NCI-H2081 (cell line): ENCODE results near the gene FGF21.
A peak's percentile ranks its signal among the peaks of the same experiment; 100 is the strongest.

Source experiments
- DNase-seq, 2 experiments: peaks; one replicate each; lab custom pipeline; 2025; lab: John Stamatoyannopoulos, UW

The FGF21 gene

DNA sequence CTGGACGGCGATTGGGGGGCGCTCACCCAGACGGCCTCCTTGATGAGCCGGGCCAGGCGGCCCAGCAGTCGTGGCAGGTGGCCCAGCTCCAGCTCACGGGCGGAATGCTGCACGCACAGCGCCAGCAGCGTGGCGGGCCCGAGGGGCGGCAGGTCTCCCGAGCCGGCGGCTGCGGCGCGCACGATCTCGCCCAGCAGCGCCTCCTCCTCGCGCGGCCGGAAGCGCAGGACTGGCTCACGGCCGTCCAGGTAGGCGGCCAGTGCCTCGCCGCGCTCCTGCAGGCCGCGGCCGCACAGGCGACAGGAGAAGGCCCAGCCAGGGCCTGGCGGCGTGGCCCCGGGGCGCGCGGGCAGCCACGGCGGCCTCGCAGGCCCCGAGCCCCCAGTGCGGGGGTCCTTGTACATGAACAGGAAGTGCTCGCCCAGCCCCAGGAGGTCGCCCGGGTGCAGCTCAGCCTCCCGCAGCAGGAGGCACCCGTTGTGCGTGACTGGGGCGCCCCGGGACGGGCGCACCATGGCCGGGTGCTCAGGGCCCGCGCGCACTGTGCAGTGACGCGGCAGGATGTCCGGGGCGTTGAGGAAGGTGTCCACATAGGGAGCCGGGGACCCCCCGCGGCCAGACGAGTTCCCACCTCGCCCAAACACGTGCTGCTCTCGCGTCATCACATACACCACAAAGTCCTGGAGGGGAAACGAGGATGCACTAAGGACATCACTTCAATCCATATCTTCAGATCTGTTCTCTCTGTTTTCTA is 26.2 kb upstream of the FGF21 start:
- DNase-seq, result no peak

DNA sequence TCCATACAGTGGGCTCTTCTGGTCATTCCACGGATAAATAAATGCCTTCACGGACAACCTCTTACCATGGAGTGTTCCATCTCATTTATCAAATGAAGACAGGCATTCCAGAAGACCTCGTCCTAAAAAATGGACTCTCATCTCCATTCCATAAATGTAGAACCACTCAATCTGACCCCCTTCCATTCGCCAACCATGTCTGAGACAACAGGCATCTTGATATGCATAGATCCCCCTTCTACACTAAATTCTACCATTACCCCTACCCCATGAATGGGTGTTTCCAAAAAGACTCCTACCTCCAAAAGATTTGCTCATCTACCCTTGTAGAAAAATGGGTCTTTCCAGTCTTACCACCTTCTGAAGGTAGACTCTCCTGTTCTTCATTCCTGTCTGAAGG is 23.9 kb upstream of the FGF21 start:
- DNase-seq, result no peak

DNA sequence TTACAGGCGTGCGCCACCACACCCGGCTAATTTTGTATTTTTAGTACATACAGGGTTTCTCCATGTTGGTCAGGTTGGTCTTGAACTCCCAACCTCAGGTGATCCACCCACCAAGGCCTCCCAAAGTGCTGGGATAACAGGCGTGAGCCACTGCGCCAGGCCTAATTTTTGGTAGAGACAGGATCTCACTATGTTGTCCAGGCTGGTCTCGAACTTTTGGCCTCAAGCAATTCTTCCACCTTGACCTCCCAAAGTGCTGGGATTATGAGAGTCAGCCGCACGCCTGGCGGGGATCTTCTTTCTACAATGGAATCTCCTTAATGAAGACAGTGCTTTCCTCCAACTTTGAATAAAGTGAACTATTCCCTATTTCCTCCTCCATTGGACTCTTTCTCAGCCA is 20.7 kb upstream of the FGF21 start:
- no peak for DNase-seq

DNA sequence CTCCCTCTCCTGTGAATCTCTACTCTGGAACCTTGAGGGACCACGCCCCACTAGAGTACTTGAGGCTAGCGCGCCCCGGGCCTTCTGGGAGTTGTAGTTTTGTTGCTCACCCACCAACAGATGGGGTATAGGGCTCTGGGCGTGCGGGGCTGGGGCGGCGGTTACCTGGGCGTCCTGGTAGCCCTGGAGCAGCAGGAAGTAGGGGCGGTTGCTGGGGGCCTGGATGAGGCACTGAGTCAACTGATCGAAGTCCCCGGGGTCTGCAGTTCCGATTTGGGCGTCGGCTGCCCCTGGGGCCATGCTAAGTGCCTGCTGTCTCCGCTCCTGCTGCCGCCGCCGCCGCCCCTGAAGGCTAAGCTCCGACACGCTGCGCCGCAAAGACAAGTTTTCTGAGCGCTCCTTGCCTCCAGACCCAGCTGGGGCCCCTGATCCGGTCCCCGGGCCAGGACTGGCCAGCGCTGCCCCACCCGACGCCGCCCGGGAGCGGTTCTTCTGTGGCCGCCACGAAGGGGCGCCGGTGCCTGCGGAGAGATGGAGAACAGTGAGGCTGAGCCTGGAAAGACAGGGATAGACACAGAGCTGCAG is 20.2 kb upstream of the FGF21 start:
- DNase-seq, result no peak

DNA sequence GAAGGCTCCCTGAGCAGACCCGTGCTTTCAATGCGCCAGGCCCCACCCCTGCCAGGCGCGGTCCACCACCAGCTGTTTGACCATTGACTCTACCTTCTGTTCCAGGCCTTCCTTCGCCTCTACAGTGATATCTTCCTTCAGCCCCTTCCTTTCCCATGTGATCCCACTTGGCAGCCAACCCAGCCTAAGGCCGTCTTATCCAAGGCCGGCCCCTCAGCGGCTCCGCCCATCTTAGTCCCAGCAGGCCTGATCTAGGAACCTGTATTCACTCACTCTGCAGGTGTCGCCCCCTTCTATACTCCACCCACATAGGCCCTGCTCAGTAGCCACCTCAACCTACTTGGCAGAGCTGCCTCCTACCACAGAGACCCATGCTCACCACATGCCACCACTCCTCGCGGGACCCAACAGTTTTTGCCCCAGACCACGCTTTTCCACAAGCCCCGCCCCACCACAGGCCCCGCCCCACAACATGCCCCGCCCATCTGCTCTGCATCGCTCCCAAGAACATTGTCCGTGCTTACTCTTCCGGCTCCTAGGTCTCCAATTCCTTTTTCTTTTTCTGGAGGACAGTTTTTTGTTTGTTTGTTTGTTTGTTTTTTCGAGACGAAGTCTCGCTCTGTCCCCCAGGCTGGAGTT is 17.8 kb upstream of the FGF21 start:
- DNase-seq, result no peak

DNA sequence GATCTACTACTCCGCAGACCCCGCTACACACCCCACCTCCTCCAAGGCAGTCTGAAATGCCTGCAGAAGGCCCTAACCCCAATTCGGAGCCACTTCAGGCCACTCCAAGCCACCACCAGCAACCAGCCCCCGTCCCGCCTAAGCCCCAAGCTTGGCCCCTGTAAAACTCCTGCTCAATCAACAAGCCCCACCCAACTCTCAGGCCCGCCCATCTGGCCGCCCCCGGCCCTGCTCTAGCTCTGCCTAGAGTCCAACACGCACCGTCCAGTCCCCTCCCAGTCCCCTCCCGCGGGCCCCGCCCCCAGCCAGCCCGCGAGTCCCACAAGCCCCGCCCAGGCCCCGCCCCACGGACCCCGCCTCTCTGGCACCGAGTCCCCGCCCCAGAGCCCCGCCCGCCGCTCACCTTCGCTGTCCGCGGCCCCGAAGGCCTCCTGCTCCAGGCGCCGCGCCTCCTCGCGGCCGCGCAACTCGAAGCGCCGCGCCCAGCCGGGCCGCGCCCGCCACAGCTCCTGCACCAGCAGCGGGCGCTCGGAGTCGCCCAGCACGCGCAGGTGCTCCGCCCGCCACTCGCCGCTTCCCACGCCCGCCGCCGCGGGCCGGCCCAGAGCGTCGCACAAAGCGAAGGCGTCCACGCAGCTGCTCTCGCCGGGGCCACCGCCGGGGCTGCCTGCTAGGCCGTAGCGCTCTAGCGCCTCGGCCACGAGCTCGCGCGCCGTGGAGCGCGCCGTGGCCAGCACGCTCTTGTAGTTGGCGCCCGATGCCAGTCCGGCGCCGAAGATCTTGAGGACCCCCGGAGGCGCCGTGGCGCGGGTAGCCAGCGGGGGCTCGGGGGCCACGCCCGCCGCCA is 16.5 kb upstream of the FGF21 start:
- peak; percentile 89 for DNase-seq

DNA sequence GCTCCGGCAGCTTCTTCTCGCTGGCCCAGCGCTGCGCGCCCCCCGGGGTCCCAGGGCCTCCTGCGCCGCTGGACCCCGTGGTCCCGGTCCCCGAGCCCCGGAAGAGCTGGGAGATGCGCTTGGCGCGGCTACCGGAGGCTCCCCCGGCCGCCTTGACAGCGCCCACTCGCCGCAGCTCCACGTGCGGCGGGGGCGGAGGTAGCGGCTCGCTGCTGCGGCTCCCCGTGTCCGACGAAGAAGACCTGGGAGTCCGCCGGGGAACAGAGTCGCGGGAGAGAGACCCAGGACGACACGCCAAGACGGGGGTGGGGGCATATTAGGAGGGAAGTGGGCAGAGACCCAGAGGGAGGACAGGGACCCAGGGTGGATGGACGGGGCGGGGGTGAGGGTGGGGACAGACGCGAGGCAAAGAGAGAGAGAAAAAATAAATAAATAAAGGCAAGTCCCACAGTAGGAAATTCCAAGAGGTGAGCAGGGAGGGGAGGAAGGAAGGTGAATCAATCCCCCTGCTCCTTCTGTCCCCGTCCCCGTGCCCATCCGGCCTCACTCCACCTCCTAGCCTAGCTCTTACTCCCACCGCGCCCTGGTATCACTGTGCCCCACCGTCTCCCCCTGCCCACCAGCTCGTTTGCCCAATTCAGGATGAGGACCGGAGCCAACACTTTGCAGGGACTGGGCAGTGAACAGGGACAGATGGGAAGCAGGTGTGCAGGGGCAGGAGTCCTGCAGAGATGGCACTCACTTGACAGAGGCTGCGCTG is 15.7 kb upstream of the FGF21 start:
- DNase-seq, result peak; percentile 40 to 77

DNA sequence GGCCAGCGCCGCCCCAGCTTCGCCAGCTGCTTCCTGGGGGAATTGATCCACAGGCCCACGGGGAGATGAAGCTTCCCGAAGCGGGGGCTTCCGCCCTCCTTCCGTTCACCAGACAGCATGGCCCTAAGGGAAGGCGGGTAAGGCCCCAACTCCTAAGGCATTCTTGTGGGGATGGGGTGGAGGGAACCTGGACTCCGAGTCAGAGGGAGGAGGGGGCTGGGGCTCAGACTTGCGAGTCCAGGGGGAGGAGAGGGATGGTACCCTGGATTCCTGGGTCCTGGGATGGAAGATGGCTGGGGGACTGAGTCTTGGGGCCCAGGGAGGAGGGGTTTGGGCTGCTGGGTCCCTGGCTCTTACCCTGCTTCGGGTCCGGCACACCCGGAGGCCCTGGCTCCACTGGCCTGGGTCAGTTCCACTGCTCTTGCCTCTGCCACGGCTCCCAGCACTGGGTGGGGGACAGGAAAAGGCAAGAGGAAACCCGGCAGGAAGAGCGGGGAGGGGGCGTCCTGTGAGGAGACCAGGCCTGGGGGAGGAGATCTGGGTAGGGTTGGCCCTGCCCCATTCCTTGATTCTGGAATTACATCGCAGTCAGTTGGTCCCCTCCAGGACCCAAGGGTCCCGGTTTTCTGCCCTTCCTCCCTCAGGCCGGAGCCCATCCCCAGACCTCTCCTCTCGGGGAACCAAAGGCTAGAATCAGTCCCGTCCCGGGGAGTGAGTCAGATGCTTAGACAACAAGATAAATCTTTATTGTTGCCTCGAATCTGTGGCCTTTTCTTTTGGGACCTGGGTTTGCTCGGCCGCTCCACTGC is 15.0 kb upstream of the FGF21 start, which contains the start of gene RASIP1:
Gene RASIP1, minus strand, starts transcription at position 447 of the 809 bp plus-strand sequence. Its CDS starts 328 bp downstream, at position 119.
- DNase-seq, result no peak

DNA sequence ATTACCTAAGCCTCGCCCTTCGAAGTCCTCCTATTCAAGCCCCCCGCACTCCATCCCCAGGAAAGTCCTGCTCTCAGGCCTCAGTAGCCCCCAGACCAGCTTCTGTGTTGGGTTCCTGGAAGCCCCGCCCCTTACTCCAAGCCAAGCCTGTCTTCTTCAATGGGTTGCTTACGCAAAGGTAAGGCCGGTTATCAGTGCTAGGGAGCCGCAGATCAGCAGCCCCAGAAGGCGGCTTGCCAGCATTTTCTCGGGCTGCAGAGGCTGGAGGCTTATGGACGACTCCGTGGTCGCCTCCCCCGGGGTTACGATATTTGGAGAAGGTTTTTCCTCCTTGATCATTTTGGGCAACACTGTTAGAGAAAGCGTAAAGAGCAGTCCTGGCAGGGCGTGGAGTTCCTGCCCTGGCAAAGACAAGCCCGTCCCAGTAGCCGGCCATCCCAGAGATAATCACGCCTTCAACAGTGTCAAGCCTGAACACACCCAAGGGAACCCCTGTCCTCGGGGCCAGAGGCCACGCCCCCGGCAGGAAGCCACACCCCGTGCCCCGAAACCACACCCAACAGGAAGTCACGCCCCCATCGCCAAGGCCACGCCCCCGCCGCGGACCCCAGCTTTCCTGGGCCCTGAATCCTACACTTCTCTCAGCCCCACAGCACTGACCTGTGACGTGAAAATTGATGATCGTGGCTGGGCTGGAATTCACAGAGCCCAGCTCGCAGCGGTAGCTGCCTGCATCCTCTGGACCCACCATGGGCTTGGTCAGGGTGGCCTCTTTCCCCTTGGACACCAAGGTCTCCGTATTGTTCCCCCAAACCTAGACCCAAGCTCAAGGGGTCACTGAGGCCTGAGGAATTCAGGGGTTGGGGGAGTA is 14.0 kb upstream of the FGF21 start:
- DNase-seq, result no peak

DNA sequence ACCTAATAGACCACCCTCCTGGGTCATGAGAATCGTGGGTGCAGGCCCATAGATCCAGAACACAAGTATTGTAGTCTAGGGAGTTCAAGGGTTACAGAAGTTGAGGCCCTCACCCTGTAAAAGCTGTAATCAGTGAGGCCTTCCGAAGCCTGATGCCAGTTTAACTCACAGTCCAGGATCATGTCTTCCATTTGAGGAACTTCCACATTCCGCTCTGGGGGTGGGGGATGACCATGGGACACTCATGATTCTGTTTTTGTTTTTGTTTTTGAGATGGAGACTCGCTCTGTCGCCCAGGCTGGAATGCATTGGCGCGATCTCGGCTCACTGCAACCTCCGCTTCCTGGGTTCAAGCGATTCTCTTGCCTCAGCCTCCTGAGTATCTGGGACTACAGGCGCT is 13.2 kb upstream of the FGF21 start:
- DNase-seq, result no peak

DNA sequence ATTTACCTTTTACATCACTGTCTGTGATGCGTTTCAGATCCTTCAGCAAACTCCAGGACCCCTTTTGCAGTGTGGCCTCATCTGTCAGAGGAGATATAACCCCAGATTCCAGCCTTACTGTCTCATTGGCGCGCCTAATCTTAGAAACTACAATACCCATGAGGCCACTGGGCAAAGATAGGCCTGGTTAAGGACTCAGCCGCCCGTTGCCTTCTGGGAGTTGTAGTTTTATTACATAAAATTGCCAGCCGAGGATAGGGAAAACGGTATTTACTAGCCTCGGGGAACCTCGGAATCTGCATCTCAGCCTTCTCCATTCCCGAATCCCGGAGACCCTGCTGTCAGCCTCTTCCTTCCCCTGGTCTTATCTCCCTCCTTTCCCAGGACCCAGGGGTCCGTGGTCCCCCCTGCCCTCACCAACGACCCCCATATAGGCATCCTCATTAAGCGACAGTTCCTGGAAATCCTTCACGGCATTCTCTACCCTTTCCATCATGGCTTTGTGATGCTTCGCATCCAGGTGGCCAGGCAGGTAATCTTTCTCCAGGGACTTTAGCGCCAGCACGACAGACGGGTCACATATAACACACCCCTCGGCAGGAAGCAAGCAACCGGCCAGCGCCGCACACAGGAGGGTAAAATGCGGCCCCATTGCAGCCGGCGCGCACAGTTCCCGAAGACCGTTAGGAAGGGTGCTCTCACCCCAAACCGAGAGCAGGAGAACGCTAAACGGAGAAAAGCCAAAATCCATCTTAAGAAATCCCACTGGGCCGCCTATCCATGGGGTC is 9.9 kb upstream of the FGF21 start:
- peak; percentile 22 to 36 for DNase-seq

DNA sequence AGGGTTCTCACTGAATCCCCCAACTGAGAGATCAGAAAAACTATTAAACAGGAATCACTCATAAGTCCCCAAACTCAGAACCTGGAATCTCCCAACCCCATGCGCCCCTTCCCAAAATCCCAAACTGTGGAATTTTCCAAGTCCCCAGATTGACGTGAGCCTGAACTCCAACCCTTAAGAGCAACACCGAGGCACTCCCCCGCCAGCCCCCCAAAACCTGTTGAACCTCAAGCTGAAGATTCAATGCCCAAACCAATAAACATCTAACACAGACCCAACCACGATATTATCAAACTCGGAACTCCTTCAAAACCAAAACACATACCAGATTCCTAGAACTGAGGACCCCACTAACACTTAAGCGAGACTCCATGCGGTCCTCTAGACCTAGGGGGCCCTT is 9.2 kb upstream of the FGF21 start:
- DNase-seq, result no peak

DNA sequence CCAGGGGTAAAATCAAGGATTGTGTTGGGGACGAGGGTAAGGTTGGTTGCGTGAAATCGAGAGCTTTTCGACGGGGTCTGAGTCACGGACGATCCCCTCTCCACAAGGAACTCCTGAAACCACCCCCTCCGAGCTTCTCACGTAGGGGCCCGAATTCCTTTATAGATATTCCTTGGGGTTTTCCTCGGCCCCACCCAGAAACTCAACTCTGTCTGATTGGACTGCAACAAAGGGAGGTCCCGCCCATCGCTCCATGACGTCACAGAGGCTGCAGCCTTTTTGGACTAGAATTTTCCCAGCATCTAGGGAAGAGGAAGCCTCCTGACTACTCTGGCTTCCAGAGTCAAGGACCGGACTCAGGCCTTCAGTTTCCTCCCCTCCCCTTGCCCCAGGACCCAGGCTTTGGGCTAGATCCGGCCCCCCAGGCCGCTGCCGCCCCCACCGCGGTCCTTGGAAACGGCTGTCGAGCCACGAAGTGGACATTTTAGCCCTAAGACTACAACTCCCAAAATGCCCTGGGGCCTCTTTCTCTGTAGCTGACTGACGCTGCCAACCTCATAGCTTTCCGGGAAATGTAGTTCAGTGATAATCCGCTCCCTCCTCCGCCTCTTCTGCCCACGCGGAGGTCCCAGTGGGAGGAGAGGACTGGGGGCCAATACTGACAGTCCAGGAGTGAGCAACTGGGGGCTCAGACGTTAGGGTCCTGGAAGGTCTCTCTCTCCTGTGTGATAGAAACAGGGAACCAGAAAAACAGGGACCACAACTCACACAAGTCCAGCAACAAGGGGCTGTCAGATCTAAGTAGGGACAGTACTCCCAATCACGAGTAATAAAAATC is 8.4 kb upstream of the FGF21 start, which contains the start of gene IZUMO1:
Gene IZUMO1, minus strand, starts transcription at position 172 of the 838 bp plus-strand sequence. CDS start 1,050 bp downstream, outside the sequence.
- DNase-seq, result no peak

DNA sequence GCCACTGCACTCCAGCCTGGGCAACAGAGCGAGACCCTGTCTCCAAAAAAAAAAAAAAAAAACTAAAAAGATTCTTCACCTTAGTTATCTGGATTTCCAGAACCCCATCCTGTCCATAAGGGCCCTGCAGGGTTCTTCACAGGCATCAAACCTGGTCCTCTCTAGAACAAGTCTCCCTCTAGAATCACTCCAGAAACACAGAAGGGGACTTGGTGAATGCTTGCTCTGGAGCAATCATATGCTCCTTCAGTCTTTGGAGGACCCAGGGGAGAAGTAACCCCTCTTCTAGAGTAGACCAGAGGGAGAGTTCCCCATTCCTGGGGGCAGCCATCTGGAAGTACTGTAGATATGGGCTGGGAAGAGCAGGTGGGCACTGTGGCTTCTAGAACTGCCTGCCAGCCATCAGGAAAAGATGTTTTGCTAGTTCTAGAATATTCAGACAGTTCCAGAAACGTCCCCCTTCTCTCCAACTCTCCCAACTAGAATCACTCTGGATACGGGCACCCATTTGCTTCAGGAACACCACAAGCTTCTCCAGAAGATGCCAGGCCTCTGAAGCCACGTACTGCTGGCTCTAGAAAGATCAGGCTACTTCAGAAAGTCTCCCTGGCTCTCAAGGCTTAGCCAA is 5.6 kb upstream of the FGF21 start:
- no peak for DNase-seq

DNA sequence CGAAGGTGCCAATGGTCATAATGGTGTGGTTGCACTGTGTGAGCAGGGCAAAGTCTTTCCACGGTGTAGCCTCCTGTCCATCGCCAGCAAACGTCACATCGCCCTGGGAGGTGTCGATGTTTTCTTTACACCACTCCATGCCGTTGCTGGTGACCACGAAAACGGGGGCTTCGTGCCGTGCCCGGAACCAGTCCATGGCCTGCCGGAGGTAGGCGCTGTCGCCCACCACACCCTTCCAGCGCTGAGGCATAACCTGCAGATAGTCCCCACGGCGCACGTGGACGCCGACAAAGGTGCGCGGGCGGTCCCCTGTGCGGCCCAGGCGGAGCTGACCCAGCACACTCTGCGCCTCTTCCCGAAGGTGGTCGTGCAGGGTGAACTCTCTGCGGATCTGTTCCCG is 5.0 kb upstream of the FGF21 start:
- no peak for DNase-seq

DNA sequence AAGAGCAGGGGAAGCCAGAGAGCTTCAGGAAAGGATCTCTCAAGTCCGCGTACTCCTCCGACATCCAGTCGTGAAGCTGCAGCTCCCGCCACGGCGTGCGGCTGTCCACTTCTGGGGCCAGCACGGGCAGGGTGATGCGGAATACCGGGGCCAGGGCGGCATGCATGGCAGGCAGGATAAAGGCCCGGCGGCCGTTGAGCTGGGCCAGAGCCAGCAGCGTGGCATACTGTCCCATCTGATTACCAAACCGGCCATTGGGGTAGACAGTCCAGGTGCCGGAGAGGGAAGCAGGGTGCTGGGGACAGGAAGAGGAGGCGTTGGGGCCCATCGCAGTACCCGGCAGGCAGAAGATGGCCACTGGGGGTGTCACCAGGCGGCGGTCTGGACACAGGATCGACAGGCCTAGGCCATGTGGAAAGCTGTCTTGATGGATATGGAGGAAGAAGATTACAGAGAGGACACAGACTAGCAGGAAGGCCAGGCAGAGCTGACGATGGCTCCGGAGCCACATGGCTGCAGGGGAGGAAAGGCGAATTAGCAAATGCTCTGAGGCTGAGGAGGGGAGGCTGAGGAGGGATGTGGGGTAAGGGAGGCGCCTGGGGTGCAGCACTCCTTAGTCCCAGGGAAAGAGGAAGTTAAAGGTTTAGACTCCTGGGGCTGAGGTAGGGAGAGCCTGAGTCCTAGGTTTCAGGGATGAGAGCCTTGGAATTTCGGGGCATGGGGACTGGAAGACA is 4.4 kb upstream of the FGF21 start:
- DNase-seq, result no peak
